GM19240 (cell line): Measurements from ENCODE around the gene CLK2.
"Not testable (repeated sequence)": the region's sequence is repeated elsewhere in the genome, so short reads cannot be mapped to it uniquely, and the experiment has no call there.

Source experiments
- DNase-seq: peaks from one replicate; pipeline ENCODE4 v3.0.0; 2011; ENCODE audit warnings: low spot score; ENCODE audit not compliant: insufficient read length

CLK2 gene

DNA sequence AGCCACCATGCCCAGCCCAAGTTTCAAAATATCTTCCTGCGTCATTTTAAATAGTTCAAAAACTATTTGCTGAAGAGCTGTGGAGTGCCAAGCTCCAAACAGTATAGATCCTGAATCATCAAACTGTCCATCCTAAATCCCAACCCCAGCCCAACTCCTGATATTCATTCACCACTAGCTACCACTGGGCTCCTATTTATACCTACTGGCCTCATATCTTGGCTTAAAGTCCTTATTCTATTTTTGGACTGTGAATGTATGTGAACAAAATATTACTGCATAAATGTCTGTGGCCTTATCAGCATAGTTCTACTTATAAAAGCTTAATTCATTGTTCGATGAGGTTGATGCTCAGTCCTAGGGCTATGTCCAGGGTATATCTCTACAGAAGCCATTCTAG is 5.9 kb downstream of the CLK2 start:
- no peak for DNase-seq

DNA sequence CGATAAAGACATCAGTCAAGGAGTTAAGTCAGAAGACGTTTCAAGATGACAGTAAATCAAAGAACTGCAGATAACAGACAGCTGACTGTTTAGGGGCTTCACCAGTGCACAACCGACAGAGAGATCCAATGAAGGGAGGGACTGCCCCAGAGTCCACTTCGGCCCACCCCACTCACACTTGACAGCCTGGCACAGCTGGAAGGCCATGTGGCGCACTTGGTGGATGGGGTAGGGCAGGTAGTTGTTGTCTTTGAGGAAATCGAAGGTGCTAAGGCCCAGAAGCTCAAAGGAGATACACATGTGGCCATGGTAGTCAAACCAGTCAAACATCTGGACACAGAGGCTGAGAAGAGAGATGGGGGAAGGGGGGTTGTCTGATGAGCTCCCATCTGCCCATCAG is 6.8 kb downstream of the CLK2 start:
- DNase-seq = no peak

DNA sequence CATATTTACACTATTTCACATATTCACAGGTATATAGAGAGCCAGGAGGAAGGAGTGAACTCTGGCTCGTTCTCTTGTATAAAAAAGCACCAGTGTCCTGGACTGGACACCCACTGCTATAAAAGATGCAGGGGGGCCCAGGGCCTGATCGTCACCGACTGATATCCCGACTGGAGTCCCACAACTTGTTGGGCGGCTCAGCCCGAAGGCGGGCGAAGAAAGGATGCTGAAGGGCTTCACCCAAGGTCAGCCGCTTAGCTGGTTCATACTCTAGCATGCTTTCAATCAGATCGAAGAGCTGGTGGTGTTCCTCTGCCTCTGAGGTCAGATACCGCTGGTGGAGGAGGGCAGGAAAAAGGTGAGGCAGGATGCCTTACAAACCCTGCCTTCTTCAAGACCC is 10.2 kb downstream of the CLK2 start:
- no peak for DNase-seq

DNA sequence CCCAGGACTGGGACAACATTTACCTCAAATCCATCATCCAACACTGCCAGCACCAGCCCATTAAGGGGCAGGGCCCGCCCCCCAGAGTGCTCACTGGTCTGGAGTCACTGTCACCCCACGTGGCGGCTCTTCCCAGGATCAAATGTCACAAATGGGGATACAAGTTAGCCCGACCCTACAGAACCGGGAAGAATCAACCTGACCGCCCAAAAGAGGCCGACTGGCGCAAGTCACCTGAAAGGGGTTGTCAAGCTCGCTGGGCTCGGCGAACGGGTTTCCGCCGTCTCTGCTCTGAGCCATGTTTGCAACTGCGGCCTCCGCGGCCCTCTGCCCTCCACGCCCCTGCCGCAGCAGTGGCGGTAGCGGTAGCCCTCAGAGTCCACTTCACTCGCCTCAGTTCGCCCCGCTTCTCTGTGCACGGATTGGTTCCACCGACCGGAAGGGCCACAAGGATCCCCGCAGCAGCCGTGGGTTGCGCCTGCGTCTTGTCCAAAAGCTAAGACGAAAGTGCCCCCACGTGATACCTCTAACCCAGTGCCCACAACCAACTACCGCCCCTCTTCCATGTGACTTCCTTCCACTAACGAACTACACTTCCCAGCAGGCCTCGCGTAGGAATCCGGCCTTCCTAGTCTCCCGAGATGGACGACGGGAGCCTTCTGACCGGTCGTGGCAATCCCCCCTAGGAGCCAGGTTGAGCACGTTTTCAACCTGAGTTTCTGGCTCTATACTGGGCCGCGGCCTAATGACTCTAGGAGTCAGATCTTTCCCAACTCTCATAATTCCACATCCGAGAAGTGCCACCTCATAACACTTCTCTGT is 11.2 kb downstream of the CLK2 start, which contains the start of gene SCAMP3:
SCAMP3 (minus strand) TSS at position 509 of the 822 bp plus-strand sequence; CDS start at position 300, 209 bp downstream.
- peak; percentile 99 for DNase-seq

DNA sequence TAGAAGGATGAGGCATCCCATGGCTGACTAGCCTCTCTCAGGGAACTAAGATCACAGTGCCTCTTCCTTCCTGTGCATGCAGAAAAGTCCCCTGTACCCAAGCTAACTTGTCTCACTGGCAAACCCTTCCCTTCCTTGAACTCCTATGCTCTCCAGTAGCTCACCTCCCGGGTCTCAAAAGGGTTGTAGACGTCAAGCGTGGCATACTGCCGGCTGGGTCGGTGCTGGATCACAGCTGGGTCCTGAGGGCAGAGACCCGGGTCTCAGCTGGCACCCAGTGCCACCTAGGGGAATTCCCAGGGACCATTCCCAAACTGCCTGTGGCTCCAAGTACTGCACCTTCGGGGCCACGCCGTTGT is 11.8 kb downstream of the CLK2 start:
- no peak for DNase-seq

DNA sequence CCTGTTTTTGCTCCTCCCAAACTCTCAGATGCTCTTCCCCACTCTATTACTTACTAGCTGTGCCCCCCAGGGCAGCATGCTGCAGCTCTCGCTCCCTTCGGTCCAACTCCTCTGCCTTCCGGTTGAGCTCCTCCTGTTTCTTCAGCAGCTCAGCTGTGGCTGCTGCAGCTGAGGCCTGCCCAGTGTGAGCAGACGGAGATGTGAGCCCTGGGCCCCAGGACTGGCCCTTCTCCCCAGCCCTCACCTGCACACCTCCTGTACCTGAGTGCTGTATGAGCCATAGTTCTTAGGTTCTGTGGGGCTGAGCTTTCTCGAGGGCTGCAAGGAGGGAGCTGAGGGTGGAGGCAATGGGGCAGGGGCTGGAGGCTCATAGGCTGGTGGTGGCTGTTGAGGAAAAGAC is 13.0 kb downstream of the CLK2 start:
- no peak for DNase-seq

DNA sequence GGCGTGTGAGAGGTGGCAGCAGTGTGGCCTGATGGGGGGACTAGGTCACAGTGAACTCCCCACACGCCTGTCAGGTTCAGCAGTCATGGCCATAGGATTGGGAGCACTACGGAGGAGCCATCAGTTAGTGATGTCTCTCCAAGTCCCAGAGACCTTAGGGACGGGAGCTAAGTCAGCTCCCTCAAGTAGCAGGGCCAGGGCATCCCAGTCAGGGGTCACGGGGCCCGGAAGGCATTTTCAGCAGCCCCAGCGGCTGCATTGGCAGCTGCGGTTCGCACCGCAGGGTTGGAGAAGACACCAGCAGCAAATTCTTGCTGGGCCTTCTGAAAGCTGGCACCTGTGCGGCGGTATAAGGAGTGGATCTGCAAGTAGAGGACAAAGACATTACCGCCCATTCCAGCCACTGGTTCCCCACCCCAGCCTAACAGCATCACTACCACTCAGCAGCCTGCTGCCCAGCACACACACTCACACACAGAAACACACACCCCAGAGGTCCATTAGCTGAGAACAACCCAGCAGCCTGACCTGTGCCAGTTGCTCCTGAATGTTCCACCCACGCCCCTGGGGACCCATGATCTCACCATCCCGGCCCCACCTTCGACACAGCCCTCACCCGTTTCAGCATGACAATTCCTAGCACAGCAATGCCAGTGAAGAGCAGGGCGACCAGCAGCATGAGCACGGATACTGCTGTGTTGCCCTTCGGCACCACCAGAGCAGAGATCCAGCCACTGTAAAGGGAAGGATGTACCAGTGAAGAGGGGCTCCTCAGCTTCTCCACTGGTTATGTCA is 17.0 kb downstream of the CLK2 start:
- DNase-seq = no peak

DNA sequence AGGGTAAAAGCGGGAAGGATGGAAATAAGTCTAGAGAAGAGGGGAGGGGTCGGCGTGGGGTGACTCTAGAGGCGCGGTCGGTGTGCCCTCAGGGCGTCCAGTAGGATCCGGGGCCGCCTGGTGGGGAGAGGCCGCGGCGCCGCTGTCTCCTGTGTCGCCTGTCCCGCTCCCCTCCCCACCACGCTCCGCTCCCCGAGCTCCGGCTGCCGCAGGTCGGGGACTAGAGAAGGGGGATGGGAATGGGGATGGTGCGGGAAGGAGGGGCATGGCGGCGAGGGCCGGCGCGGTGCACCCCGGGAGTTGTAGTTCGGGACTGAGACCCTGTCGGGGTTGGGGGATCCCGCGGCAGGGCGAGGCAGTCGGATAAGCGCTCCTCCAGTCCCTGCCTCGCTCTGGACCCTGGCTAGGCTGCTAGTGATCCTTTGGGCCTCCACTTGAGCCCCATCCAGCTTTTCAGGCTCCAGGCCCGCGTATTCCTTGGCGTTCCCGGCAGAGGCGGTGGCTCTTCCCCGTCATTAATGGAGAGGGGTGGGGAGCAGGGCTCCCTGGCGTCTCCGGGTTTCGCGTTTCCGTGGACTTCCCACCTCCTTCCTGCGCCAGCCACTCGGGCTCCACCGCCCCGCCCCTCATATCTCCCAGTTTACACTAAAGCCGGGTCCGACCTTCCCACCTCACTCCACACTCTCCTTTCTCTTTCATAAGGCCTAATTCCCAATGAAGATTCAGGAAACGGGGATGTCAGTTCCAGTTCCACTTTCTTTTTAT is 17.9 kb downstream of the CLK2 start, which contains the start of gene ENTREP3:
ENTREP3 (minus strand) TSS at position 241 of the 765 bp plus-strand sequence. CDS start 606 bp downstream, outside the sequence.
- peak; percentile 84 for DNase-seq

DNA sequence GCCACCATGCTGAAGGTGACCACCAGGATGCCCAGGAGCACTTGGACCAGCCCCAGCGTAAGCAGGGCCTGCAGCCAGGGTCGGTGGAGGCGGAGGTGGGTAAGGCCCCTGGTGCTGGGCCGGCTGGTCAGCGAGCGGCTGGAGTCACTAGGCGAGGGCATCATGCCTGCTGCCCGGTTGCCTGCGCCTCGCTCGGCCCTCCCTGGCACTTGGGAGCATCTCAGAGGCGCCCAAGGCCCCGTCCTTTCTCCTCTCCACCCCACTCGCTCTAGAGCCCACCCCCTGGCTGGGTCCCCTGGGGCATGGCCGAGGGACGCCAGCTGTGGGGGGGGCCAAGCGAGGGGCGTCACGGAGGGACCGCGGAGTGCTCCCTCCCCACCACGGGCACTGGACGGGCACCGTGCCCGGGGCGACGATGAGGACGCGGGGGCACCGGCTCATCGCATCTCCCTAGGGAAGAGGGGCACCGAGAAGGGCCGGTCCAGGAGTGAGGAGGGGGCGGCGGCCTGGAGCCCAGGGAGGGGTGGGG is 18.5 kb downstream of the CLK2 start:
- no peak for DNase-seq

DNA sequence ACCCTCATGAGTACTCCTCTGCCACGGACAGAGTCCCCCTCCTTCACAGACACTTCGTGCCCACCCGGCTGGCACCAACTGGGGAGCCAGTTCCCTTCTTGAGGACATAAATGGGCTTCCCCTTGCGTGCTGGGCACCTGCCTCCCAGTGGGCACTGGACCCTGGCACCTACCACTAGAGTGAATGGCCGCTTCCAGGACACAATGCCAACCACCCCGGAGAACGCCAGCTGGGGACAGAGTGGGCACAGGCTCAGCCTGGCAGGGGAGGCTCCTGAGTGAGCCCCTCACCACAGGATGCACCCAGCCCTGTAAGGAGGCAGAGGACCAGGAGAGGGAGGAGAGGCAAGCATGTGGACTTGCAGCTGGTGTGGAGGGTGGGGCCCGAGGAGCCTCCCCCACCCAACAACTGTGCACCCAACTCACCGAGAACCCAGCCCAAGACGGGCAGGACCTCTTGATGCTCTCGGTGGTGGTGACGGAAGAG is 19.0 kb downstream of the CLK2 start:
- no peak for DNase-seq

DNA sequence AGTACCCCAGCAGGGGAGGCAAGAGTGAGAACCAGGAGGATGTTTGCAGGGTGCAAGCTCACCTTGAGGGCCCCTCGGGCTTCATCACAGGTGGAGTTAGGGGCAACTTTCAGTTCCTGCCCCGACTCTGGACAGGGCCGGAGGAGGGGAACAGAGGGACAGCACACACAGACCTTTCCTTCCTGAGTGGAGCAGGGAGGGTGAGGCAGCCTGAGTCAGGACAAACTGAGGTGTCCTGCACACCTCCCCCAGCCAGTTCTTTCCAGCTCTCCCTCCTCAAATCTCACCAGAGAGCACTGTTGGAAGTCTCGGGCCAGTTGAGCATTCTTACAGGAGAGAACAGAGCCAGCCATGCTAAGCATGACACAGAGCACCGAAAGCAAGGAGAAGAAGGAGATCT is 19.5 kb downstream of the CLK2 start:
- no peak for DNase-seq

DNA sequence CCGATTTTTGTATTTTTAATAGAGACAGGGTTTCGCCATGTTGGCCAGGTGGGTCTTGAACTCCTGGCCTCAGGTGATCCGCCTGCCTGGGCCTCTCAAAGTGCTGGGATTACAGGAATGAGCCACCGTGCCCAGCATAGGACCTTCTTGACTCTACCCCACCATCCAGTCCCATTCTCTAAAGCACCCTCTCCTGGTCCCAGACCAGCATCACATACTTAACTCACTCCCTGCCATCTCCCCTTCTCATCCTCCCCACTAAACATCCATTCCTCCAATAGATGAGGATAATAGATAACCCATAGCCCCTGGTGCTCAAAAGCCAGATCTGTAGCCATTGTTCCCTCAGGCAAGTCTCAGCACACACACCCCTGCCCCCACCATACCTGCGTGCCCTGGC is 20.1 kb downstream of the CLK2 start:
- DNase-seq = no peak

DNA sequence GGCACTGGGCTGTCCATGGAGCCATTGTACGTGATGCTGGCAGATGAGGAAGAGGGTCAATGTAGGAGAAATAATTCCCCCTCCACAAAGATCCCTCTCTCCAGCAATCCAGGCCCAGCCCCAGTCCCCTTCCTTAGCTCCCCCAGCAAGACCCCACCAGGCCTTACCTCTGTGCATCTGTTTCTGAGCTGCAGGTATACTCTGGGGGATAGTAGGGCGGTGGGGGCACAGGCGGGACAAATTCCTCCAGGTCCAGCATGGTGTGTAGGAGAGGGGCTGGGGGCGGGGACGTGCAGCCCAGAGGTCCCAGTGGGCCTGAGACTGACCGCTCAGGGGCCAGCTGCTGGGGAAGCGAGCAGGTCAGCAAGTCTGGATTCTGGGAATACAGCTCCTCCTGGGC is 21.7 kb downstream of the CLK2 start:
- DNase-seq = no peak

DNA sequence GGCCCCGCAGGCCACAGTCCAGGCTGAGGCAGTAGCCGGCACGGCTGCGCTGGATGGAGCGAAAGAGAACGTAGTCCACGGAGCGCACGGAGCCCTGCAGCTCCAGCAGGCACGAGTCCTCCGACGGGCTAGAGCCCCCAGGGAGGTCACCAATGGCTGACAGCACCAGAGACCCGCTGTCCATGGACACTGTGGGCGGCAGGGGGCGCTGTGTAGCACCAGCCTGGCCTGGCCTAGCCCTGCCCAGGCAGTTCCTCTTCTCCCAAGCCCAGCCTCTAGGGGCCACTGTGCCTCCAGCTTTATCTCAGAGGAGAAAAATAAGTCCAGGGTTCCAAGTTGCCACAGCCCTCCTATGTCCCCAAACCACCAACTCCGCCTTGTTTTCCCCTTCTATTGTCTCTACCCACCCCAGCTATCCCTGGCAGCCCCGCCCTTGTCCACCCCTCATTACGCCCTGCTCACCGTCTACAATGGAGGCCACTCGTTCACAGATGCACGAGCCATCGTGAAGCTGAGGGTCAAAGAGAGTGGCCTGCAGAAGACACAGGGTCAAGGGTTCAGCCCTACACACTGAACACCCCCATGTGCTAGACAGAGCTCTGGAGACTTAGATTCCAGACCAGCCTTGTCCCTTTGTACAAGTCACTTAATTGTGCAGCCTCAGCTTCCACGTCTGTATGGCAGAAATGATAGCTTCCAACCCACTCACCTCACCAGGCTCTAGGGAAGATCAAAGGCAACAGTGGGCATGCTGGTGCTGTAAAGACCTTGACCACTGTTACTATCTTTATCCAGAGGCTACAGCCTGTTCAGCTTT is 22.5 kb downstream of the CLK2 start:
- DNase-seq = peak; percentile 98

DNA sequence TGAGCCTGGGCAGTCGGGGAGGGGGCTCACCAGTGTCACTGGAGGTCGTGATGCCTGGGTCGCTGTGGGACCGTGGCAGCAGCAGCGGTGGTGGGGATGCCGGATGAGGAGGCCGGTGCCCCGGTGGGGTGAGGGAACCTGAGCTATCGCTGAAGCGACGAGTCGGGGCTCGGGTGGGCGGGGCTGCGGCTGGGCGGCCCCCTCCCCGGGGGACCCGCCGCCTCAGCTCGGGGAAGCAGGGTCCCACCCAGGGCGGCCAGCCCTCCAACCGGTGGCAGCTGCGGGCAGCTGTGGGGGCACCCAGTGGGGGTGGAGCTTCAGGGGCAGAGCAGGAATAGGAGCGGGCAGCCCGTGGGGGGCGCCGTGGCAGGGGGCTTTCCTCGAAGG is 23.1 kb downstream of the CLK2 start:
- DNase-seq = no peak

DNA sequence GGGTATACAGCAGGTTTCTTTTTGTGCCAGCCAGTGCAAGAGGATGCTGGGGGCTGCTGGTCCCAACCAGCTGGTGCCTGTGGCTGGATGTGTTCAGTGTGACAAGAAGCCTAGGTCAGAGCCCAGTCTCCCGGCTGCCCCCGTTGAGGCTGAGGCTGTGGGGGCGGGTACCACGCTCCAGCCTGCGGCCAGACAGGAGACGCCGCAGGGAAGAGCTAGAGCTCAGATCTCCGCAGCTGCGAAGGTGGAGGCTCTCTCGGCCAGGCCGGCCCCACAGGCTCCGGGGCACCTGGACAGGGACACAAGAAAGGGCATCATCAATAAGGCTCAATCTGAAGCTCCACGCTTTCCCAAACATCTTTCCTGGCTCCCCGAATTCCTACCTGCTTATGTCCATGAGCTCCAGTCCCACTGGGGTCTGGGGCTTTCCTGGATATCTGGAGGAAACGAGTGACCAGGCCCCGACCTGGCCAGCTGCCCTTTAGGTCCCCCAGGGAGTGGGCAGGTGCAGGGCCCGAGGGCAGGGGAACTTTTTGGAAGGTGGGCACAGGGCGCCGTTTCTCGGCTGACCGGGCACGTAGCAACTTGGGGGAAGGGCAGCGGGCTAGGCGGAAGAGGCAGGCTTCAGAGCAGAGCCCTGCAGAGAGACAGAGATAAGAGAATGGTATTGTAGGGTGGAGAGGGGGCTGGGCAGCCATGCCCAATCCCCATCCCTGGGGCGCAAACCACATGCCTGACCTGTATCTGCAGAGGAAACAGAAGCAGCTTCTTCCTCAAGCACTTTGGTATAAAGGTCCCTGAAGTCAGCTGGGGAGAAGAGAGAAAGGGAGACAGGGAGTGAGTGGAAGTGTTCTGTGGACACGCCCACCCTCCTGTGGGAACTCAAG is 25.4 kb downstream of the CLK2 start:
- no peak for DNase-seq

DNA sequence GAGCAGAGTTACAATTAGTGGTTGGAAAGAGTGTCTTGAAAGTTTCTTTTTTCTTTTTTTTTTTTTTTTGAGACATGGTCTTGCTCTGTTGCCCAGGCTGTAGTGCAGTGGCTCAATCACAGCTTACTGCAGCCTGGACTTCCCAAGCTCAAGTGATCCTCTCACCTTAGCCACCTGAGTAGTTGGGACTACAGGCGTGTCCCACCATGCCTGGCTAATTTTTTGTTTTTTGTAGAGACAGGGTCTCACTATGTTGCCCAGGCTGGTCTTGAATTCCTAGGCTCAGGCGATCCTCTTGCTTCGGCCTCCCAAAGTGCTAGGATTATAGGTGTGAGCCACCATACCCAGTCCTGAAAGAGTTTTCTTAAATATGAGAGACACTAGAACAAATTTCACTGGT is 26.5 kb downstream of the CLK2 start:
- not testable (repeated sequence) for DNase-seq

DNA sequence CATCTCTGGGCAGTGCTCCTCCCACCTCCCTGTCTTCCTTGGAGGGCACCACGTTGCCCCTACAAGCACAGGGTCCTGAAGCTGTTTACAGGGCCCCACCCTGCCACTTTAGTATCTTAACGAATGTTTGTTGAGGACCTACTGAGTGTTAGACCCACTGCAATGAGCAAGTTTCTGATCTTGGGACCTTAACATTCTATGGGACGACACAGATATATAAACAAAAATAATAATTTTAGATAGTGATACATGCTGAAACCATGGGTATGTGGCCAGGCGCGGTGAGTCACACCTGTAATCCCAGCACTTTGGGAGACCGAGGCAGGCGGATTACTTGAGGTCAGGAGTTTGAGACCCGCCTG is 28.2 kb downstream of the CLK2 start:
- DNase-seq = no peak

DNA sequence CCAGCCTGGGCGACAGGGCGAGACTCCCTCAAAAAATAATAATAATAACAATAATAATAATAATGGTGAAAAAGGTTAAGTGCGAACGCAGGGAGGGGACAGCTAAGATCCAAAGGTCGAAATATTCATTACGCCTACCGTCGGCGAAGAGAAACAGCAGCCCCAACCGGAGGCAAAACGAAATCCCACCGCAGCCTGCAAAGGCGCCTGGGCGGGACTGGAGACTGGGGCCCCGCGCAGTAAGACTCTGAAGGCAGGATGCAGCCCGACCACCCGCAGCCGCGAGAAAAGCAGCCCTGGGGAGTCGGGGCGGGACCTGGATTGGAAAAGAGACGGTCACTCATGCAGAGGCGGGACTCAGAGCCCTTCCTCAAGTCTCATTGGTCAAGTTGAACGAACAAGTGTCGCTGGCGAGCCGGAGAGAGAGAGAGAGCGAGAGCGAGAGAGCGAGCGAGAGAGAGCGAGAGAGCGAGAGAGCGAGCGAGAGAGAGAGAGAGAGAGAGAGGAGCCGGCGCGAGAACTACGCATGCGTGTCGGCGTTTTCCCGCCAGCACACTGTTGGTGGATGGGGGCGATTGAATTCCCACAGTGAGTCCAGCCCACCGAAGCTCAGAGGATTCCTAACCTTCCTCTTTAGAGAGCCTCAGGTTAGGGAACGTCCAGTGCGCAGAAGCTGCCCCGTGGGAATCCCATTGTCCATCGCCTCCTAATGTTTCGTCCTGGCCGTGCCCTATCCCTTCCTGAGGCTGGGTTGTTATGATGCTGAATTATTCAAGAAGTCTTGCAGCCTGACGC is 28.7 kb downstream of the CLK2 start:
- DNase-seq = peak; percentile 91
